HG03159 (cell line): Measurements from ENCODE around the gene RPS23.
"Not testable (repeated sequence)": the region's sequence is repeated elsewhere in the genome, so short reads cannot be mapped to it uniquely, and the experiment has no call there.

Experiments
- ATAC-seq: cut with Tn5 transposase; IDR thresholded peaks from one replicate; pipeline ENCODE4 v1.9.1; 2021; ENCODE audit warnings: mild to moderate bottlenecking, moderate library complexity; ENCODE audit not compliant: unreplicated experiment

Gene RPS23

GRCh38 chr5:82290908-82291307, 12.8 kb upstream of the RPS23 start:
- ATAC-seq = no peak

GRCh38 chr5:82290005-82290404, 11.9 kb upstream of the RPS23 start:
- ATAC-seq = no peak

- ATAC-seq = no peak
Measured at GRCh38 chr5:82287625-82288024, 9.5 kb upstream of the RPS23 start.

- ATAC-seq = no peak
Measured at GRCh38 chr5:82285206-82285605, 7.1 kb upstream of the RPS23 start.

DNA sequence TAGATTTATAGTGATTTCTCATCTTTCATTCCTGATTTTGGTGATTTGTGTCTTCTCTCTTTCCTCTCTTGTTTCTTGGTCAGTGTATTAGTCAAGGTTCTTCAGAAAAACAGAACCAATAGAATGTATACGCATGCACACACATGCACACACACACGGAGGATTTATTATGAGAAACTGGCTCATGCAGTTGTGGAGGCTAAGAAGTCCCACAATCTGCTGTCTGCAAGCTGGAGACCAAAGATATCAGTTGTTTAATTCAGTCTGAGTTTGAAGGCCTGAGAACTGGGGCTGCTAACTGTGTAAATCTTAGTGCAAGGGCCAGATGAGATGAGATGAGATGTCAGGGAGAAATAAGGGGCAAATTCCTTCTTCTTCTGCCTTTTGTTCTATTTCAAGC, 5.7 kb upstream of the RPS23 start:
- ATAC-seq = no peak

DNA sequence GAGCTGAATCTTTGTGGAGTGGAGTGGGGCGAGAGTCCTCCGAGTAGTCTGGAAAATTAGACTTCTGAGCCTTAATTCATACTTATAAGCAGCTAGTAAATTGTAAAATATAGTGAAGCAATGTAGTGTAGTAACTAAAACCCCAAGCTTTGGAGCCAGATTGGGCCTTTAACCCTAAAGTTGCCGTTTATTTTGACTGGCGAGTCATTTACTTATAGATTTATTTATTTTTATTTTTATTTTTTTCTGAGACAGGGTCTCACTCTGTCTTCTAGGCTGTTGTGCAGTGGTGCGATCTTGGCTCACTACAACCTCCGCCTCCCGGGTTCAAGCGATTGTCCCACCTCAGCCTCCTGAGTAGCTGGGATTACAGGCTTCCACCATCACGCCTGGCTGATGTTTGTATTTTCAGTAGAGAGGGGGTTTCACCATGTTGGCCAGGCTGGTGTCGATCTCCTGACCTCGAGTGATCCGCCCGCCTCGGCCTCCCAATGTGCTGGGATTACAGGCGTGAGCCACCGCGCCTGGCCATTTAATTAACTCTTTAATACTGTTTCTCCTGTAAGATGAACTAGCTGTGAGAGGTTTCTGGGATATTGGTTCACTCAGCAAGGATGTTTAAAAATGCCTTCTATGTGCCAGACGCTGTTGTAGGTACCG, 687 bp upstream of the RPS23 start:
- no peak for ATAC-seq

DNA sequence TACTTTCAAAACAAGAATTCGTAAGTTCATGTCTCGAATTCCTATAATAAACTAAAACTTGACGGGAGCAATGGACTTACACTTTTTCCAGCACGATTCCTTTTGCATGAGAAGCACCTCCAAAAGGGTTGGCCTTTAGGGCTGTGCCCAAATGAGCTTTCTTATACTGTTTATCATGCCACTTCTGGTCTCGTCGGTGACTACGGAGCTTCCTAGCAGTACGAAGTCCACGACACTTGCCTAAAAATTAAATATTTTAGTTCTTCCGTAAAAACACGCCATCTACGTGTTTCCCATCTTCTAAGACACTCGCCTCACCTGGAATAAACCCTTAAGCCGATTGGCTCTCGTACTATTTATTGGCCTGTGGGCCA, 554 bp downstream of the RPS23 start:
- ATAC-seq = no peak

- ATAC-seq = no peak
Measured at GRCh38 chr5:82276800-82277612, 1.1 kb downstream of the RPS23 start.

DNA sequence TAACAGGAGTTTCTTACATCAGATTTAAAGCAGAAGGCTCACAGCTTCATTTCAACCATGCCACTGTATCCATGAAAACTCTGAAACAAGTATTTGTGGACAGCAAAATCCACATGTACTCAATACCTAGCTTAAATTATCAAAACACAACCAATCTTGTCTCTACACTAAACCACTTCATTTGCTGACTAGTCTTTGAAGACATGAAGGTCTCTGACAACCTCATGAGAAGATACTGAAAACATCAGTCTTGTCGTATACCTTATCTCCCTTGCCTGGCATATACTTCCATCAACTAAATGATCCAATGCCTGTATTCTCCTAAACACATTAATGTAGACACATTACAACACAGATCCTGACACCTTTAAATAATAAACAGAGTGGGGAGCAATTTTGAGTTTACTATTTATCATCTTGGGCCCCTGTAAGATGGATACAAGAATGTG, 2.9 kb downstream of the RPS23 start:
- no peak for ATAC-seq

- no peak for ATAC-seq
Measured at GRCh38 chr5:82274343-82275211, 3.6 kb downstream of the RPS23 start.

GRCh38 chr5:82273426-82273825, 4.7 kb downstream of the RPS23 start:
- ATAC-seq = not testable (repeated sequence)

DNA sequence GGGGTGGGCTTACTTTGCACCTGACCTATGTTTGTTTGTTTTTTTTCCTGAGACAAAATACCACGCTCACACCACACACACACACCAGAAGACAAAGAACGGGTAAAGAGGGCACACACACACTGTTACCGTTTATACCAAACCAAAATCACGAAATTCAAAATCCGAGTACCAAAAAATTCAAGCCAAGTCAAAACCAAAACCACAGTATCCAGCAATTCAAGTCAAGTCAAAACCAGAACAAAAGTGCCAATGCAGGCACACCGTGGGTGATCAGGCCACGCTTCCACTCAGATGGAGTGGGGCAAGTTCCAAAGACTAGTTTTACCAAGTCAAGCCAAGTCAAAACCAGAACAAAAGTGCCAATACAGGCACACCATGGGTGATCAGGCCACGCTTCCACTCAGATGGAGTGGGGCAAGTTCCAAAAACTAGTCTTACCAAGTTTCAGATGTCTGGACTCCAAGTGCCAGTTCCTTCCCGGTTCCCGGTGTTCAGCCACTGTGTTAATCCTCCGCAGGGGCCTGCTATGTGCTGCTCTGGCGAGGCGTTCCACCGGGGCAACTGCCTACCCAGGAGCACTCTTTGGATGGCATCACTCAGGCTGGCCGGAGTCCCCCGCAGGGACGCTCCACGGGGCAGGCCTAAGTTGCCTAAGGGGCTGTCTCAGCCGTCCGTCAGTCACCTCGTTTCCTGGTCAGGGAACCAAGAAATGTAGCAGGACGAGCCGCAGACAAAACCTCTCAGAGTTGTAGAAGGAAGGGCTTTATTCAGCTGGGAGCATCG, 5.4 kb downstream of the RPS23 start:
- not testable (repeated sequence) for ATAC-seq

GRCh38 chr5:82269363-82269762, 8.8 kb downstream of the RPS23 start:
- ATAC-seq = not testable (repeated sequence)

GRCh38 chr5:82267297-82267933, 10.7 kb downstream of the RPS23 start:
- not testable (repeated sequence) for ATAC-seq

GRCh38 chr5:82265047-82265446, 13.1 kb downstream of the RPS23 start:
- no peak for ATAC-seq

GRCh38 chr5:82259172-82259800, 18.9 kb downstream of the RPS23 start:
- ATAC-seq = peak; percentile 69

- ATAC-seq = no peak
Measured at GRCh38 chr5:82257729-82258128, 20.4 kb downstream of the RPS23 start.

GRCh38 chr5:82257247-82257646, 20.9 kb downstream of the RPS23 start:
- no peak for ATAC-seq

DNA sequence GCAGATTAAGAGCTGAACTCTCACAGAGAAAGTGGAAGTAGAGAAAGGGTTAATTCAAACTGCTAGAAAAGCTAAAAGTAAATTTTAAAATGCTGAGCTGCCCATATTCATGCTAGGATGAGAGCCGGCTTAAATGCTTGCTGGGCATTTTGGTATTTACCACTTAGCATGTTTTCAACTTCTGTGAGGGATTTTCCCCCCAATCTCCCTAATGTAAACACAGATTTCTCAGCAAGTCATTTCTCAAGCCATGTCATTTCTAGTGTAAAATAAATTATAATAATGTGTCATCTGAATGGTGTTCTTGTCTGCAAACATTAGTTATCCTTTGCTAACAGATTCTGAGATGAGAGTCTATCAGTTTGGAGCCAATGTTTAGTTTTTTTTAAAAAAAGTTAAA, 22.3 kb downstream of the RPS23 start:
- no peak for ATAC-seq

- no peak for ATAC-seq
Measured at GRCh38 chr5:82252744-82253143, 25.4 kb downstream of the RPS23 start.
